GM21526 (cell line): ENCODE results near the gene ITGB1BP2.
"Not testable (repeated sequence)": the region's sequence is repeated elsewhere in the genome, so short reads cannot be mapped to it uniquely, and the experiment has no call there.

Experiments
- ATAC-seq: cut with Tn5 transposase; IDR thresholded peaks from one replicate; pipeline ENCODE4 v1.9.1; 2021; ENCODE audit warnings: moderate library complexity; ENCODE audit not compliant: unreplicated experiment, low FRiP score

The ITGB1BP2 gene

DNA sequence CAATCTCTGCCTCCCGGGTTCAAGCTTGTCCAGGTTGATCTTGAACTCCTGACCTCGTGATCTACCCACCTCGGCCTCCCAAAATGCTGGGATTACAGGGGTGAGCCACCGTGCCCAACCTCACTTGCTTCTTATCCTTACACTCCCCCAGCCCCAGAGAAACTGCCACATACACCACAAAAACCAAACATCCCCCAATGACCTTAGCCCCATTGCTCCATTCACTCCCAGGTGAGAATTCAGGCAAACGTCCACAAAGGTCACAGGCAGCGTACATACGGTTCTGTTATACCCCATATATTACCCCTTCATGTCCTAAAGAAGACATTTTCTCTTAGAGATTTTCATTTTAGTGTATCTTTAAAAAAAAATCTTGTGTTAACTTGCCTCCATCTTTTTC is 1.1 kb upstream of the ITGB1BP2 start:
- not testable (repeated sequence) for ATAC-seq

GRCh38 chrX:71302461-71303213 is 1.1 kb downstream of the ITGB1BP2 start:
- ATAC-seq, result no peak

DNA sequence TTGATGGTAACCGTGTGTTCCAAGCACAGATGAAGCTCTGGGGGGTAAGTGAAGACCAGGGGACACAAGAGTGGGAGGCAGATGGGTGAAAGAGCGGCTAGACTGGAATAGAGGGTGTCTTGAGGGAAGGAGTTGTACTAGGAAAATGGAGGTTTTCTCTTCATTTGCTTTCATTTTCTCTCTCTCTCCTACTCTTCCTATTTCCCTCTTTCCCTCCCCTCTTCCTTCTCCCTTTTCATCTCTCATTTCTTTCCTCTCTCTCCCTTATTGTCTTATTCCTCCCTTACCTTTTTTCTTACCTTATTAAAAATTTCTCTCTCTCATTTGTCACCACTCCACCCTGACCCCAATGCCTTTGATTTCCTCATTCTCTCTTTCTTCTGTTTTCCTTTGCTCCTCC is 3.0 kb downstream of the ITGB1BP2 start:
- ATAC-seq, result no peak

DNA sequence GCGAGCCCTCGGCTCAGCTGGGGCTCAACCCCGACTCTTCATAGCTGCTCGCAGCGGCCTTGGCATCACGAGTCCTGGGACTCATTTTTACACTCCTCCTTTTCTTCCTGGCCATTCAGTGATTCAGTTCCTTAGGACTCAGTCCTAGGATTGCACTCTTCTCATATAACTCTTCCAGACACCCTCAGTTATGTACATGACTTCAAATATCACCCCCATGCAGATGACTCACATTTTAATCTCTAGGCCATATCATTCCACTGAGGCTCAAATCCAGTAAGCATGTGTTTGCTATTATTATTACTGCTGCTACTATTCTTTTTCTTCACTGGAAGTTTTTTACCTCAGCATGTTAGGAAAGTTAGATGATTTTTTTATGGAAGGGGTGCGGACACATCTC is 14.4 kb downstream of the ITGB1BP2 start:
- no peak for ATAC-seq

DNA sequence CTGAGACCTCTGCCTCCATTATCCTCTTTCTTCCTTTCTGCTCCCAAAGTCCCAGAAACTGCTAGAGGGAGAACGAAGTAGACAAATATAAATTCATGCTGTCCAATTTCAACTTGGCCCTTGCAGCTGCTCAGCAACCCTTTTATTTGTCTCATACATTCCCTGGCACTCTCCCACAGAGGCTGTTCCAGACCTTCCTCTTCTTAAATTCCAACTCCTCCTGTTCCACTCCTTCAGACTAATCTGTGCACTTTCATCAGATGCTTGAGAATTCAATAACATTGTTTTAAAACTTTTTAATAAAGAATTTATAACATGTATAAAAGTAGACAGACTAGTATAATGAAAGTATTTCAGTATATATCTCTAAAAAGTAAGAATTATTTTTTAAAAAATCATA is 15.4 kb downstream of the ITGB1BP2 start:
- not testable (repeated sequence) for ATAC-seq

DNA sequence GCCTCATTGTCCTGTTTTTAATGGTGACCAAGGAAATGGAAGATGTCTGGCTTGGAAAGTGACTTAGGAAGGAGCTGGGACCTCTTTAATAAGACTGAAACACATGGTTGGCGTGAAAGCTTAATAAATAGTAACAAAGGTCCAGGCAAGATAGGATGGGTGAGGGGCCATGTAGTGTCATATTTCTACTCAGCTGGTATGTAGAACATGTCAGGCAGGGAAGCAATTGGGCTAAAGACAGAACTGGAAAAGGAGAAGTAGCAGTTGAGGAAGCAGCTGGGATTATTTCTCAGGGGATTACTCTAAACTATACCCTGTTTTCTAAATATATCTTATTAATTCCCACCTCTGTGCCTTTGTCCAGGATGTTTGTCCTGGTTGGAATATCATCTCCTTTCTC is 18.6 kb downstream of the ITGB1BP2 start:
- no peak for ATAC-seq

DNA sequence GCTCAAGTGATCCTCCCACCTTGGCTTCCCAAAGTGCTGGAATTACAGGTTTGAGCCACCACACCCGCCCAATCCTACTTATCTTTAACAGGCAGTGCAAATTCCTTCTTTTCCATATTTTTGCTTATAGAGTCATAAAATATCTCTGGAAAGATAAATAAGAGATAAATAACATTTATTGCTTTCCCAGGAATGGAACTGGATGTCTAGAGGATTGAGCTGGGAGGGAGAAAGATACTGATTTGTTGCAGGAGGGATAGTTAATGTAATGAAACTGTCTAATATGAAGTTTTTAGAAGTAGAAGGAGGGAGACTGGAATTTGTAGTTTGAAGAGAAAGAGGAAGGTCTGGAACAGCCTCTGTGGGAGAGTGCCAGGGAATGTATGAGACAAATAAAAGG is 20.2 kb downstream of the ITGB1BP2 start:
- ATAC-seq, result no peak

DNA sequence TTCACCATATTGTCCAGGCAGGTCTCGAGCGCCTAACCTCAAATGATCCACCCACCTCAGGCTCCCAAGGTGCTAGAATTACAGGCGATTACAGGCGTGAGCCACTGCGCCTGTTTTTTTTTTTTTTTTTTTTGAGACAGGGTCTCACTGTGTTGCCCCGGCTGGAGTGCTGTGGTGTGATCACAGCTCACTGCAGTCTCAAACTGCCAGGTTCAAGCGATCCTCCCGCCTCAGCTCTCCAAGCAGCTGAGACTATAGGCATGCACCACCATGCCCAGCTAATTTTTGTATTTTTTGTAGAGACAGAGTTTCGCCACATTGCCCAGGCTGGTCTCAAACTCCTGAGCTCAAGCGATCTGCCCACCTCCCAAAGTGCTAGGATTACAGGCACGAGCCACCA is 22.9 kb downstream of the ITGB1BP2 start:
- ATAC-seq, result not testable (repeated sequence)

GRCh38 chrX:71326394-71326793 is 24.8 kb downstream of the ITGB1BP2 start:
- no peak for ATAC-seq

DNA sequence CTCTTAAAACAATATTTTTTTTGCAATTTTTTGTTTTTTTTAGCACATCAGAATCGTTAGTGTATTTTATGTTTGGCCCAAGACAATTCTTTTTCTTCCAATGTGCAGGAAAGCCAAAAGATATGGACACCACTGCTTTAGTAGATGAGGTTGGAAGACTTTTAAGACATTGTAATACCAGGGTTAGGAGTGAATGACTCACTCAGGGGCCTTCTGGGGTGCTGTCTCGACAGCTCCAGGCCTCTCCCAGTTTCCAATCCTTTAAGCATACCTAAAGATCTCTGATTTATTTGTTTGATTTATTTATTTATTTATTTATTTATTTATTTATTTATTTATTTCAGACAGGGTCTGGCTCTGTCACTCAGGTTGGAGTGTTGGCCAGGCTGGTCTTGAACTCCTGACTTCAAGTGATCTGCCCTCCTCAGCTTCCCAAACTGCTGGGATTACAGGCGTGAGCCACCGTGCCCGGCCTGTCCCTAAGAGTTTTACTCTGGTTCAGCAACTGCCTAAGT is 47.7 kb downstream of the ITGB1BP2 start:
- ATAC-seq, result not testable (repeated sequence)

- not testable (repeated sequence) for ATAC-seq
Measured at GRCh38 chrX:71349867-71350266, 48.3 kb downstream of the ITGB1BP2 start.

DNA sequence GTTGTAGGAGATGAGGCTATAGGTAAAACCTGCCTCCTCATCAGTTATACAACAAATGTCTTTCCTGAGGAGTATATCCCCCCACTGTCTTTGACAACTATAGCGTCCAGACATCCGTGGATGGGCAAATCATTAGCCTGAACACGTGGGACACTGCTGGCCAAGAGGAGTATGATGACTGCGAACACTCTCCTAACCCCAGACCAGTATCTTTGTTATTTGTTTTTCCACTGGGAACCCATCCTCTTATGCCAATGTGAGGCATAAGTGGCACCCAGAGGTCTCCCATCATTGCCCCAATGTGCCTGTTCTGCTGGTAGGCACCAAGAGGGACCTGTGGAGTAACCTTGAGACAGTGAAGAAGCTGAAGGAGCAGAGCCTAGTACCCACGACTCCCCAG is 50.9 kb downstream of the ITGB1BP2 start:
- ATAC-seq, result not testable (repeated sequence)
